HG03103 (cell line): ENCODE measurements around the gene ZNF423.

Experiments used
- ATAC-seq: cut with Tn5 transposase; IDR thresholded peaks from one replicate; pipeline ENCODE4 v1.9.1; 2021; ENCODE audit warnings: low read depth; ENCODE audit not compliant: unreplicated experiment

Gene ZNF423

DNA sequence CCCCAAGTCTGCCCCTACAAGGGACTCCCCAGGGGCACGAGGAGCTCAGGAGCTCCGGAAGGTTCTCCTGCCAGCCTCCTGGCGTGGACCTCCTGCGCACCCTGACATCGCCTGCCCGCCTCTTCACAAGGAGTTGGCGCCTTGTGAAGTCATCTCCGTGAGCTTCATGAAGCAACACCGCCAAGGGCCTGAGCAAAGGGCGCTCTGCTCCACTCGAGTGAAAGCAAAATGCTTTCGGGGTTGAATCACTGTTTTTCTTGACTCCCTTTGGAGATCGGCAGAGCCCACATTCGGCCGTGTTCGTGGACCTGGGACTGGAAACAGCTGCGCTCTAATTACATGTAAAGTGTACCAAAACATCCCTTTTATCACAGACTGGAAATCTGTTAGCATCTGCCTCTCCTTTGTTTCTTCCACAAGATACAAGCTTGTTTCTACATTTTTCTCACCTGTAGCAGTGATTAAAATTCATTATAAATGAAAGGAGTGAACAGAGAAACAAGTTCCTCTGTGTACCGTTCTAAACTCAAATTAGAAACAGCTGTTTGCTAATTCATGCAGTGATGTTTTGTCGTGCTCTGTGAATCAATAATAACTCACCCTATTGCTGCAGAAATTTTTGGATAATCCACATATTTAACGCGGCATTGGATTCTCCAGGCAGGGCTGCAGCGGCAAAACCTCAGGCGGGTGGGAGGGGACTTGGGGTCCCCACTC lies 203.3 kb downstream of the ZNF423 start:
- ATAC-seq = no peak

DNA sequence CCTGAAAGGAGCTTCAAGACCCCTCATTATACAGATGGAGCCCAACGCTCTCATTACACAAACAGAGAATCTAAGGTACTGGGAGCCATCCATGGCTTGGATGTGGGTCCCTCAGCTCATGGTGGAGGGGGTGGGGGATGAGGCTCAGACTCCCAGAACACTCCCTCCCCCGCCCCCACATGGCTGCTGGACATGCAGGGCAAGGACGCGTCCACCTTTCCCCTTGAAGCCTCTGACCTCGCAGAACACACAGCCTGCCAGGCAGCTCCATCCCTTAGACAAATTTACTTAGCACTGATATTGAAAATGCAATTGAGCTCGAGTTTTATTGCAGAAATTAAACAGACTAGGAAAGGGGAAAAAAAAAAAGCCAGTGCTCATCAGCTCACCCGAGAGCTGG lies 203.9 kb downstream of the ZNF423 start:
- no peak for ATAC-seq

DNA sequence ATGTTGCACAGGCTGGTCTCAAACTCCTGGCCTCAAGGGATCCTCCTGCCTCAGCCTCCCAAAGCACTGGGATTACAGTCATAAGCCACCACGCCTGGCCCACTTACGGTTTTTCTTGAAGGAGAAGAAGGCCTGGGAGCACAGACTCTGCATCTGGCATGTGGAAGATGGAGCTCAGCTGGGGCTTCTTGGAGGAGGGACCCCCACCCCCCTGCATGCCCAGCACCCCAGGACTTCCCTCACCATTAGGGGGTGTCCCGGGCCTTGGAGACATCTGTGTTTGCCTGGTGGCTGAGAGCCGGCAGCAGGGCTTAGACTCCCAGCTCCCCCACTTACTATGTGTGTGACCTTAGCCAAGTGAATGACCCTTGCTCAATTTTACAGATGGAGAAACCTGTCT lies 204.7 kb downstream of the ZNF423 start:
- no peak for ATAC-seq

DNA sequence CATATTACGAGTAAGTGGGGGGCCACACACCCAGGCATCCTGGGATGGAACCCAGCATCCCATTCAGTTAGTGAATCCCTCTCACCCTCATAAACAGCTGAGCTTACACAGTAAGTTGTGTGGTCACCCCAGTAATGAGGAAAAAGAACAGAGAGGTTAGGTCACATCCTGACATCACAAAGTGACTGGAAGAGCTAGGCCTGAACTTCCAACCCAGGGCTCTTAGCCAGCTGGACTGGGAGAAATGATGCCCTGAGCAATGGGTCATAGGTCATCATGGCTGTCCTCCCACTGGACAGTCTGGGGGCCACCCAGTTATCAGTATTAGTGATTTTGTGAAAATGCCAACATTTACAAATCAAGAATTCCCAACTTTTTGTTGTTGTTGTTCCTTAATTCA lies 205.3 kb downstream of the ZNF423 start:
- no peak for ATAC-seq

DNA sequence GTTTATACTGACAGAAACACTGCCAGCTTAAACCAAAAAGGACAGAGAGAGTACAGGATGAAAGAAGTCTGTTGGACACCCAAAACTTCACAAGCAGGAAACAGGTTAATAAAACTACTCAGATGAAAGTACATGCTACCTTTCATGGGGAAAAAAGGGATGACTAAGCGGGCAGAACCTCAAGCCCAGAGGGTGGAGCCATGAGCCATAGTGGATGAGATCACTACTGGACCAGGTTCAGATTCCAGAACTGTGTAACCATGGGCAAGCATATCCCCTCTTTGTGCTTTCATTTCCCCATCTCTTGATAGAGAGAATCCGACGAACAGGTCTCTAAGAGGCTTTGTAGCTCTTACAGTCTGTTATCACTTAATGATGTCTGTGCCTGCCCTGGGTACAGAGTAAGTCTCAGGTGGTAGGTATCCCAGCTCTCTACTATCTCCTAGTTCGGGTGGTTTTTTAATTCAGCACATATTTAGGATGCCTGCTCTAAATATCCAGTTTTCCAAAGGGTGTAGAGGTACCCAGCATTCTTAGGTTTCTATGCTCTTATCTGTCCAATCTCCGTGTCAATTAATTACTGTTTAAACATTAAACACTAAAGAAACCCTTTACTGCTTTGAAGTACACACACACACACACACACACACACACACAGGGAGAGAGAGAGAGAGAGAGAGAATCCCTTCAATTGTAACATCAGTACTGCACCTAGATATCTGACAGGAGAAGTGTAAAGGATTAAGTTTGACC lies 206.7 kb downstream of the ZNF423 start:
- ATAC-seq = no peak

DNA sequence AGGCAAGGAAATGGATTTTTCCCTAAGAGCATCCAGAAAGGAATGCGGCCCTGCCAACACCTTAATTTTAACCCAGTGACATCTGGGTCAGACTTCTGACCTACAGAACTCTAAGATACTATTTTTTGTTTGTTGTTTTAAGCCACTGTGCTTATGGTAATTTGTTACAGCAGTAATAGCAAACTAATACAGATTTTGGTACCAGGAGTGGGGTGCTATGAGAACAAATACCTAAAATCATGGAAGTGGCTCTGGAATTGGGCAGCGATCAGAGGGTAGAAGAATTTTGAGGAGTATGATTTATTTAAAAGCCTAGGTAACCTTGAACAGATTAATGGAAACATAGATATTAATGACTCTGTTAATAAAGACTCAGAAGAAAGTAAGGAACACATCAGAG lies 208.2 kb downstream of the ZNF423 start:
- ATAC-seq = no peak

DNA sequence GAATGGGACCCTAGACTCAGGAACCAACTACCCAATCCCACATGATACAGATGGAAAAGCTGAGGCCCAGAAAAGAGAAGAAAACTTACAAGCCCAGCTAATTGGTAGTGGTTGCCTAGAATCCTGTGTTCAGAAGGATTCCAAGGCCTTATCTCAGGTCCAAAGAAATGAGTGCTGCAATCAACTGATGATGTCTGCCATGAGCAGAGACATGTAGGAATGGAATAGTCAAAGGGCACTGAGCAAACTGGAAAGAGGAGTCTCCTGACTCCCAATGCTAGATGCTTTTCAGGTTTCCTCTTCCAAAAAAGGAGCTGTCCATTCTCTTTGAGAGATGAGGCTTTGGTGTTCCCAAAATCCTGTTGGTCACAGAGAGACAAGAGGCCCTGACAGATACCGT lies 210.6 kb downstream of the ZNF423 start:
- ATAC-seq = no peak

DNA sequence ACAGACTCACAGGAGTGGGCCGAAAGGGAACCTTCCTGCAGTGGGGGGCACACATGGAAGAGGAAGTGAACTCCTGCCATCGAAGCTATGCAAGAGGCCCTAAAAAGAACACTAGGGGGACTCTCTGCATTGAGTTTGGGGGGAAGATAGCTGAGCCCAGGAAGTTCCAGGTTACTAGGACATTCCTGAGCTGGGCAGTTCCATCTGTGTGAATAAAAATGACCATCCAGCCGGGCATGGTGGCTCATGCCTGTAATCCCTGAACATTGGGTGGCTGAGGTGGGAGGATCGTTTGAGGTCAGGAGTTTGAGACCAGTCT lies 211.8 kb downstream of the ZNF423 start:
- no peak for ATAC-seq

DNA sequence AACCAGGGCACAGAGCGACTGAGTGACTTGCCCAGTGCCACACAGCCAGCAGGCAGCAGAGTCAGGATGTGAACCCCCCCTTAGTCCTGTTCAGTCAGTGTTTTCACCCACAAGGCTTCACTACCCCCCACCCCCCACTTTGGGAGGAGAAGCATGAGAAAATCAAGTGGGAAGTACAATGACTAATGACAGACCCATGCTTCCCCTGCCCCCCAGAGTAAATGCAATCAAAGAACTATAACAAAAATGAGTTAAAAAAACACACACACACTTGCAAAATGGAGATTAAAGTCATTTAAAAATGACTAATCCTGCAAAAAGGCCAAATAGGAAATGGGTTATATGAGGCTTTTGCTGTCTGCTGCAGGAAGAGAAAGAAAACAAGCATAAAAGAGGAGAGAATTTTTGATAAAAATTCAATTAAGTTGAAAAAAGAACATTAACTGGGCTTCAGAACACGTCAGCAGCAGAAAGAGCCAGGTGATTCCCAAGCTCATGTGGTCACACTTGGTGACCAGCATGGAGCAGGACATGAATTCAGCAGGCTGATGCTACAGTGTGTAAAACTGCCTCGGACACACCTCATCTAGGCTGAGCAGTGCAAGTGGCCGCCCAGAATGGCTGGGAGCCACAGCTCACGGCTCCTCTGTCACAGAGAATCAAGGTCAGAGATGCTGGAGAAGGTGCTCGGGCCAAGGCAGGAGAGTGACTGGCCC lies 212.3 kb downstream of the ZNF423 start:
- no peak for ATAC-seq

DNA sequence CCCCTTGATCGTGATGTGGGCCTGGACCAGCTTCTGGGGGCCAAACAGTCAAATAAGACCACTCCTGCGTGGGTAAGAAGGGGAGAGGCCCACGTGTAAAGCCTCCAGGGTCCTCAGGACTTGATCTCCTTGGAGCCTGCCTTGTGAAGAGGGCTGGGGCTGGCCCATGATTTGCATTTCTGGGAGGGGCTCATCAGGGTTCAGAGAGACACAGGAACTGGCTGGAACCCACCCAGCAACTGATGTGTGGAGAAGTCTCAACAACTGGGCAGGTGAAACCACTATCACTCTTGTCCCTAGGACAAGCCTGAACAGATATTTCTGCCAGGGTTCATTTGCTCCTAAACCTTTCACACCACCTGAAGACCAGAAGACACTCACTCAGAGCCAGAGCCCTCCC lies 214.7 kb downstream of the ZNF423 start:
- no peak for ATAC-seq

DNA sequence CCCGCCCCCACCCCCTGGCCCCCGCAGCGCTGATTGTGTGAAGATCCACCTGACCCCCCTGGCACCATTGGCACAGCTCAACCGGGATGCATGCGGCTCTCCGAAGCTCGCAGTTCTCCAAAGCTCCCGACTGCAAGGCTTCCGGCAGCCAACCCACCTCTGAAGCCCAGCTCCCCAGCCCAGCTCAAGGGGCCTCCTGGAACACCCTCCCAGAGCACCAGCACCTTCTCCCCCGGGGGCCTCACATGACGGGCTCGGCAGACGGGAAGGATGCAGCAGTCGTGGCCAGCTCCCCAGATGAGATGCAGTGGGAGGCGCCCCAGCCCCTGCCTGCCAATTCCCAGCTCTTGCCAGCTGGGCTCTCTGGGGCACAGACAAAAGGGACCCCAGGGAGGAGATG lies 215.3 kb downstream of the ZNF423 start:
- ATAC-seq = no peak

DNA sequence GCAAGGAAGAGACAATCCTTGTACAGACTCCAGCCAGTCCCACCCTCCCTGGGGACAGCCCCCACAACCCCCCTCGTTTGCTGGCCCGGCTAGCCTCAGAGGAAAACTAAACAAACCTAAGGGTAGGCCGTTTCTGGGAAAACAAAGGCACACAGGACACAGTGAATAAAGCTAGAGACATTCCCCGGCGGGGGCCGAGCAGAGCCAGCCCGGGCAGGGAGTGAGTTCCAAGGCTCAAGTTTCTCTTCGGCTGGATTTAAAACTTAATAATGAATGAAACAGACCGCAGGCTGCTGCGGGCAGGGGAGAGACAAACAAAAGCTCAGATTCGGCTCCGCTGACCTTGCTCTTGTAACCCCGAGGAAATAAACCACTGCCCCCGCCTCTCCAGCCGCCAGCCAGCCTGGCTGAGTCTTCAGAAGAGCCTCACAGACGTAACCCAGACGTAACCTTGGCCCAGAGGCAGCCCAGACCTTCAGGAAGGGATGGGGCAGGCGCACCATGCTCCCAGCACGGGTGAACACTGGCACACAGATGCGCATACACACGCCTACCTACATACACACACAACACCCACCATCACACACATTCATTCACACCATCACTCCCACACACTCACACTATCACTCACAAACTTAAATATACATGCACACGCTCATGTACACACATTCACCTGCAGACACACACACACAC lies 216.0 kb downstream of the ZNF423 start:
- no peak for ATAC-seq

DNA sequence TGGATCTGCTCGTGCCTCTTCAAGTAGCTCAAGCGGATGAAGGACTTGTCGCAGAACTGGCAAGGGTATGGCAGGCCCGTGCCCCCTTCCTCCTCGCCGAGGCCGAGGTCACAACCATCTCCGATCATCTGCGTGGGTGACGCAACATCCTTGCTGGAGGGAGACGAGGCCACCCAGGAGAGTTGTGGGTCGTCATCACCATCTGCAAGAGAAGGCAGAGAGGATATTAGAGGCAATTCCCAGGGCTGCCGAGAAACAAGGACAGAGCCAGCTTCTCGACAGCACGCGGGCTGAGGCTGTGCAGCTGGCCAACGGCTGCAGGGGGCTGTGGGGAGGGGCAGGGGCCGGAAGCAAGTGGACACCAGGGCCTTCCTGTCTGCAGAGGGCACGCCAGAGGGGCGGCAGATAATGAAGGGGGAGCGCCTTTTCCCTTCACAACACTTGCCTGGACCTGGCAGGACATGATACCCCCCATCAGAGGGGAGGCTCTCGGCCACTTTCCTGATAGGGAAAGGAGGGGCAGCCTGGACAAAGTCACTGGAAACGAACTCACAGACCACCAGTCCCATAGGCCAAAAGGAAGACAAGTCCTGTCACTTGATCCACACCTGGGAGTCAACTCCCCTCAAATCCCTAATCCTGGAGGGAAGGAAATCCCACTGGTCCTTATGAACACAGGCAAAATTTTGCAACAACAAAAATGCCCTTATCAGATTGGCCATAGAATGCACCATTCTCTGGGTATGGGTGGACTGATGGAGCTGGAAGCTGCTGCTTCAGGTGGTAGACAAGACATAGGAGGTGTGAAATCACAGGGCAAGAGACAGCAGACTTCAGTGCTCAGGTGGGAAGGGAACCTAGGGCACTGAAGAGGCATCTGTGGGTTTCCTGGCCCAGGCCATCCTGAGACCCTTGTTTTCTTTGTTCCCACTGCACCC lies 217.0 kb downstream of the ZNF423 start:
- ATAC-seq = no peak

DNA sequence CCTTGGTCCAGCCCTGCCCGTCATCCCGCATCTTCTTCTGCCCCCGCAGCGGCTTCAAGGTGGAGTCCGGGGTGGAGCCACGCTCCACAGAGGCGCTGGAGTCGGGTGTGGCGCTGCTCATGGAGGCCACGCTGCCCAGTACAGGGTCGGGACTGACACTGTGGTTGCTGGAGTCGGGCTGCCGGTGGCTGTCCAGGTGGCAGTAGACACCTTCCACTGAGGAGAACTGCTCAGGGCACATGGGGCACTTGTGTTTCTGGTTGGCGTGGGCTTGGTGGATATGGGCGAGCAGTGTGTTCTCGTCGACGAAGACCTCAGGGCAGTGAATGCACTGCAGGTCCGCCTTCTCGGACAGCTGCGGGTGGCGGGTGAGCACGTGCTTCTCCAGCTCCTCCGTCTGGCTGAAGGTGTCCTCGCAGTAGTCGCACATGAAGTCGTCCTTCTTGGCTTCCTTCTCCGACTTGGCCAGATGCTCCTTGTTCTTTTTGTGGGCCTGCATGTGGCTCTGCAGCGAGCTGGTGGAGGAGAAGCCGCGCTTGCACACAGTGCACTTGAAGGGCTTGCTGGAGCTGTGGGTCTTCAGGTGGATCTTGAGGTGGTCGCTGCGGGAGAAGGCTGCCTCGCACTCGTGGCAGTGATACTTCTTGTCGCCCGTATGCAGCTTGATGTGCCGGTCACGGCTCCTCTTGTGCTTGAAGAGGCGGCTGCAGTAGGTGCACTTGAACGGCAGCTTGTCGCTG lies 217.8 kb downstream of the ZNF423 start:
- no peak for ATAC-seq

DNA sequence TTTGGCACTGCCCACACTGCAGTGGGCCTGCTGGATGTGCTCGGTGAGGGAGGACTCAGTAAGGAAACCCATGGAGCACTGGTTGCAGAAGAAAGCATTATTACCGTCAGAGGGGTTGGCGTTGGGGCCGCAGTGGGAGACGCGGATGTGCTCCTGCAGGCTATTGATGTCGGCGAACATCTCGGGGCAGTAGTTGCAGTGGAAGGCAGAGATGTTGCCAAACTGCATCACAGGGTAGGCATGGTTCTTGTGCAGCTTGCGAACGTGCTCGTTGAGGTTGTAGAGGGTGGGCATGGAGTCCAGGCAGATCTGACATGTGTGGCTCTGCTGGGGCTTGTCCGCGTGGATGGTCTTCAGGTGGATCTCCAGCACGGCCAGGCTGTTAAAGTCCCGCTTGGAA lies 218.4 kb downstream of the ZNF423 start:
- no peak for ATAC-seq

DNA sequence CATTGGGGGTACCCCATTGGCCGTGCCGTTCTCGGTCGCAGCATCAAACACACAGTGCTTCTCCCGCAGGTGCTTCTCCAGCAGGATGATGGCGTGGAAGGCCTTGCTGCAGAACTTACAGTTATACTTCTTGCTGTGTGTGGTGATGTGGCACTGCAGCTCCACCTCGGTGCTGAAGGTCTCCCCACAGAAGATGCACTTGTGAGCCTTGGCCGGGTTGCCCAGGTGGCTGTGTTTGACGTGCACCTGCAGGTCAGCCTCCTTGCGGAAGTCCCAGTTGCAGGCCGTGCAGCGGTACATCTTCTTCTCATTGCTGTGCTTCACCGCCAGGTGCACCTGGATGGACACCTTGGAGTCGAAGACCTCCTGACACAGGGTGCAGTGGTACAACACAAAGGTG lies 219.3 kb downstream of the ZNF423 start:
- ATAC-seq = no peak

DNA sequence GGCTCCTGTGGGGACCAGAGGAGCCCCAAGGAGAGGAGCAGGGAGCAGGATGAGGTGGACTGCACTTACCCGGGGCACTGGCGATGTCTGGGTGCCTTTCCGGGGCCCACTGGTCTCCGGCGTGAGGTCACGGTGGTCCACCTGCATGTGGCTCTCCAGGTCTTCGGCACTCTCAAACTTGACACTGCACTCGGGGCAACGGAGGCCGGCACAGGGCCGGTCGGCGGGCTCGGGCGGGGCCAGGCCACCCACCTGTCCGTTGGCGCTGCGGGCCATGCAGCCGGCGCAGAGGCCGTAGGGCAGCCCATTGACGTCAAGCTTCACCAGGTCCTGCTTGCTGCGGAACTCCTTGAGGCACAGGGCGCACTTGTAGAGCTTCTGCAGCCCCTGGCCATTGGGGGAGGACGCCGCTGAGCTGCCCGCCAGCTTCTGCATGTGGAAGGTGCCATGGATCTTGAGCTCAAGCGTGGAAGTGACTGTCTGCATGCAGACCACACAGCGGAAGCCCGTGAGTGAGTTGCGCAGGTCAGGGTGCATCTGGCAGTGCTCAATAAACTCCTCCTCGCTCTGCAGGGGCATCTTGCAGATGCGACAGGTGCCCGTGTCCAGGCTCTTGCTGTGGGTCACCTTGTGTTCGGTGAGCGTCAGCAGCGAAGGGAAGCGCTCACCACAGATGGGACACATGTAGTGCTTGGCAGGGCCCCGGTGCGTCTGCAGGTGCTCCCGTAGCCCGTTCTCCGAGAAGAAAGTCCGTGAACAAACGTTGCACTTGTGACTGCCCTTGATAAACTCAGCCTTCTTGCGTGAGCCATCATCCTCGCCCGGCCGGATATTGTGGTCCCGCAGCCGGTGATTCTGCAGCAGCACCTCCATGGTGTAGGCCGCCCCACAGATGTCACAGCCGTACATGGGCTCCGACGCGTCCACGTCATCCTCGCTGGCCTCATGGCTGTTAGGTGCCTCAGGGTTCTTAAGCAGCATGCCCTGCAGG lies 220.0 kb downstream of the ZNF423 start:
- no peak for ATAC-seq

DNA sequence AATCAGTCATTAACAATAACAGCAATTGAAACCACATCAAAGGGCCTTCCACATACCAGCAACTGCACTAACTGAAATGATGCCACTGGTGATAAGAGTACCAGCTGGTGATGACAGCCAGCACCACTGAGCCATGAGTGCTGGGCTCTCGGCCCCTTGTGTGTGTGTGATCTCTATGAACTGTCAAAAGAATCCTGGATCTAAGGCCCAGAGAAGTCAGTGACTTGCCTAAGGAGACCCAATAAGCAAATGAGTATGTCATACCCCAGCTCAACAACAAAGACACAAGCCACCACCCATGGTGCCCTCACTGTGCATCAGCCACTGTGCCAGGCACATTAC lies 220.9 kb downstream of the ZNF423 start:
- ATAC-seq = no peak
